Left lung (tissue), 10 donors: Measurements from ENCODE around the gene EPB41. TPM values are rescaled to one million over a fixed set of nuclear protein-coding genes. Genes with fewer than 3 reads are reported as not detected.
A peak's percentile ranks its signal among the peaks of the same experiment; 100 is the strongest.

Source experiments
- ATAC-seq: fragments of 200-7000 bp; cut with Tn5 transposase; one replicate; pipeline ENCODE4 v1.9.1; 2020; ENCODE audit warnings: moderate library complexity
- DNase-seq, 4 donors: peaks; one replicate each; pipeline ENCODE4 v3.0.0-alpha.2; 2013 to 2020
- H3K27ac ChIP-seq, 2 donors: fragments of 200-600 bp; sonication (generic) in 1 of 2; one replicate each; pipeline versions ENCODE4 v1.5.0 to v1.8.0; 2020 to 2021
- H3K27me3 ChIP-seq, 2 donors: fragments of 200-600 bp; sonication (generic) in 1 of 2; one replicate each; pipeline versions ENCODE4 v1.5.0 to v1.8.0; 2020 to 2021
- H3K36me3 ChIP-seq, 2 donors: fragments of 200-600 bp; sonication (generic) in 1 of 2; one replicate each; pipeline versions ENCODE4 v1.5.0 to v1.8.0; 2020 to 2021
- H3K4me1 ChIP-seq, 2 donors: fragments of 200-600 bp; one replicate each; pipeline ENCODE4 v1.8.0; 2021
- H3K4me3 ChIP-seq, 2 donors: fragments of 200-600 bp; sonication (generic) in 1 of 2; one replicate each; pipeline versions ENCODE4 v1.5.0 to v1.8.0; 2020 to 2021; ENCODE audit warnings: mild to moderate bottlenecking in 1 of 2
- H3K9me3 ChIP-seq, 2 donors: fragments of 200-600 bp; sonication (generic) in 1 of 2; one replicate each; pipeline versions ENCODE4 v1.5.0 to v1.8.0; 2020 to 2021
- CTCF ChIP-seq, 2 donors: fragments of 200-600 bp; sonication (generic) in 1 of 2; IDR thresholded peaks; one replicate each; pipeline versions ENCODE4 v1.5.0 to v1.8.0; 2021; ENCODE audit warnings: antibody characterized with exemption in 2 of 2
- intact Hi-C, 2 donors: fragments of 100-400 bp; cut with DNase I; formaldehyde crosslinking; loops; one replicate each; pipeline versions ENCODE4 v1.11.2 to v1.14.2; 2022
- polyA plus RNA-seq, 6 donors: library from polyadenylated mRNA; unstranded; fragments of 120-200 nt; gene quantifications; one replicate each; pipeline ENCODE4 v1.2.1, GENCODE V29; 2013; ENCODE audit not compliant: insufficient read length in 6 of 6
- total RNA-seq, 2 donors: library from RNA; stranded (reverse); fragmentation: NEBNext Ultra II Directional; extraction: Animal tissue kit (Norgen Biotek cat#: 25700); gene quantifications; one replicate each; pipeline ENCODE4 v1.2.1, GENCODE V29; 2021
- donor health status: DM: no; HTN: yes; CAD: no.
- donor health status: DM: no; HTN: no; CAD: no.

The EPB41 gene
- total and polyA plus RNA-seq, 8 donors = 41.4 to 56.1 (median 45.7) TPM

GRCh38 chr1:29164588-29164987 is 250.2 kb downstream of the EPB41 start:
- intact Hi-C loops = no loop called here
- peaks cover 9 to 67% of the 10 kb centered on the region in 2 donors for H3K4me1 ChIP-seq
- ATAC-seq = no peak
- H3K27ac ChIP-seq = no peak overlapping the region
- peaks cover 0 to 74% of the 10 kb centered on the region in 2 donors for H3K36me3 ChIP-seq
- no peaks in the 10 kb centered on the region for H3K27me3 ChIP-seq
- H3K4me3 ChIP-seq = no peak overlapping the region
- DNase-seq = no peak
- no peak for TF ChIP-seq CTCF (IDR thresholded peaks at IDR 0.05)
- H3K9me3 ChIP-seq = no peaks in the 10 kb centered on the region

- no peaks in the 10 kb centered on the region for H3K9me3 ChIP-seq
- no peak overlapping the region for H3K4me3 ChIP-seq
- no peak for TF ChIP-seq CTCF (IDR thresholded peaks at IDR 0.05)
- no peaks in the 10 kb centered on the region for H3K27me3 ChIP-seq
- peaks cover 13 to 69% of the 10 kb centered on the region in 2 donors for H3K4me1 ChIP-seq
- no peak for DNase-seq
- peaks cover 0 to 64% of the 10 kb centered on the region in 2 donors for H3K36me3 ChIP-seq
- intact Hi-C loops = no loop called here
- ATAC-seq = peak; percentile 34
- no peak overlapping the region for H3K27ac ChIP-seq
Measured at GRCh38 chr1:29166291-29166878, 252.0 kb downstream of the EPB41 start.

- Histone ChIP-seq H3K9me3 (no peaks in the 10 kb centered on the region), H3K4me3 (no peak overlapping the region), H3K36me3 (peaks cover 0 to 50% of the 10 kb centered on the region in 2 donors), H3K27ac (no peak overlapping the region), H3K27me3 (no peaks in the 10 kb centered on the region), H3K4me1 (peaks cover 9 to 68% of the 10 kb centered on the region in 2 donors)
- intact Hi-C loops = no loop called here
- ATAC-seq = no peak
- no peak for DNase-seq
- TF ChIP-seq CTCF (IDR thresholded peaks at IDR 0.05) = no peak
Measured at GRCh38 chr1:29167904-29168303, 253.5 kb downstream of the EPB41 start.

Other genes with a start within 250 kb of the EPB41 start
- 10 to 100 TPM; 10.6 to 13.7 TPM for gene GMEB1, start 245.8 kb upstream of the EPB41 start, total RNA-seq
- gene GMEB1, start 245.8 kb upstream of the EPB41 start, polyA plus RNA-seq = 10 to 100 TPM; 16.0 to 18.6 (median 17.2) TPM
- gene YTHDF2, start 177.6 kb upstream of the EPB41 start, total RNA-seq = 10 to 100 TPM; 60.4 to 67.5 TPM
- 10 to 100 TPM; 70.7 to 82.5 (median 76.8) TPM for gene YTHDF2, start 177.6 kb upstream of the EPB41 start, polyA plus RNA-seq
- not detected for gene OPRD1, start 102.4 kb upstream of the EPB41 start, total RNA-seq
- under 1 TPM; 0.18 to 0.42 (median 0.23) TPM for gene OPRD1, start 102.4 kb upstream of the EPB41 start, polyA plus RNA-seq
- gene TMEM200B, start 209.3 kb downstream of the EPB41 start, total RNA-seq = 1 to 10 TPM; 5.7 to 6.2 TPM
- 10 to 100 TPM; 11.0 to 16.0 (median 14.0) TPM for gene TMEM200B, start 209.3 kb downstream of the EPB41 start, polyA plus RNA-seq